Sigmoid colon (tissue), 4 donors: ENCODE measurements around the gene AK8.
"Not testable (repeated sequence)": the region's sequence is repeated elsewhere in the genome, so short reads cannot be mapped to it uniquely, and the experiment has no call there.

Source experiments
- CTCF ChIP-seq, 4 experiments: fragments of 450-650 bp in 3 of 4; fragments of 200-600 bp in 1 of 4; IDR thresholded peaks; one replicate each; pipeline ENCODE4 v1.5.1; 2016 to 2019; ENCODE audit warnings: antibody characterized with exemption in 4 of 4, mild to moderate bottlenecking in 3 of 4, moderate library complexity in 2 of 4
- POLR2AphosphoS5 ChIP-seq, 4 donors: sonication (generic); formaldehyde crosslinking; IDR thresholded peaks; one replicate each; pipeline ENCODE4 v1.6.1; 2017; ENCODE audit warnings: antibody characterized with exemption in 4 of 4

GRCh38 chr9:132711152-132711551, 166.9 kb downstream of the AK8 start:
- not testable (repeated sequence) for TF ChIP-seq POLR2AphosphoS5, CTCF (IDR thresholded peaks at IDR 0.05)
